IPS-20b (cell line): ENCODE data around the gene CCNC.
A peak's percentile ranks its signal among the peaks of the same experiment; 100 is the strongest.

Experiments used
- H3K27ac ChIP-seq: one replicate; pipeline ENCODE4 v1.5.1; 2013; ENCODE audit warnings: low read length
- H3K27me3 ChIP-seq: 2 replicates; pipeline ENCODE4 v1.6.1; 2013; ENCODE audit warnings: mild to moderate bottlenecking, low read length, inconsistent platforms; ENCODE audit not compliant: insufficient read depth
- H3K36me3 ChIP-seq: 2 replicates; pipeline ENCODE4 v1.6.1; 2013; ENCODE audit warnings: low read depth, mild to moderate bottlenecking, inconsistent platforms, low read length, moderate library complexity; ENCODE audit not compliant: insufficient read depth
- H3K4me1 ChIP-seq: 2 replicates; pipeline ENCODE4 v1.6.1; 2013; ENCODE audit warnings: mild to moderate bottlenecking, control low read depth, inconsistent platforms, low read length, moderate library complexity; ENCODE audit not compliant: insufficient read depth
- H3K4me3 ChIP-seq: 2 replicates; pipeline ENCODE4 v1.5.1; 2013; ENCODE audit warnings: mild to moderate bottlenecking, low read length, inconsistent platforms
- H3K9ac ChIP-seq: 2 replicates; pipeline ENCODE4 v1.6.1; 2013; ENCODE audit warnings: low read depth, mild to moderate bottlenecking, inconsistent platforms, low read length, moderate library complexity
- H3K9me3 ChIP-seq: 2 replicates; pipeline ENCODE4 v1.6.1; 2013; ENCODE audit warnings: mild to moderate bottlenecking, low read depth, low read length, inconsistent platforms; ENCODE audit not compliant: insufficient read depth

Gene CCNC

DNA sequence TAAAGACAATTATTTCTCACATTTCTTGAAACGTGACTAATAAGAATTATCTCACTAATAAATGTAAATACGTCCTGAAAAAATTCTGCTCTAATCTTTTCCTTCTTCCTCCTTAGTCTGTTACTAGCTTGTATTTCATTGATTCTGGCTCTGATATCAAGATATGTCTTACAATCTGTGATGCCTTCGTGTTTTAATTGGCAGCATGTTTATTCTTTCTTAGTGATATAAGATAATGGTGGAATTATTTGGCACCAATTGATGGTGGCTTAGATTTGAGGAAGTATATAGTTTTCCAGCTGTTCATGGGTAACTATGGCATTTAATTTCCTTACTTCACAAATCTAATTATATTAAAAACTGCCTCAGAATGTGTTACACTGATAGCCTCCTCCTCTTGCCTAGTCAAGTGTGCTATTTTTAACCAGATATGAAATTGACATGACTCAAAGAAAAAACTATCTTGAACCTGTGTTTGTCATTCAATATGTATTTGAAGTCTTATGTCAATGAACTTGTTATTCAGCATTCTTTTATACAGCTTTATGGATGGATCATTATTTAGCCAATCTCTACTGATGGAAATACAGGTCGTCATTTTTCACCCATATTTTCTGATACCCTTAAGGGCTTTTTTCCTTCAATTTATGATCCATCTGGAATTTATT lies 5.3 kb downstream of the CCNC start:
- peaks cover 3% of the 10 kb centered on the region; the same call in 1 of the 2 replicates for H3K4me1 ChIP-seq
- no peaks in the 10 kb centered on the region for H3K27me3 ChIP-seq
- H3K27ac ChIP-seq: no peak overlapping the region
- no peak overlapping the region for H3K9ac ChIP-seq
- no peak overlapping the region for H3K4me3 ChIP-seq
- H3K36me3 ChIP-seq: peaks cover 31% of the 10 kb centered on the region
- no peaks in the 10 kb centered on the region for H3K9me3 ChIP-seq

DNA sequence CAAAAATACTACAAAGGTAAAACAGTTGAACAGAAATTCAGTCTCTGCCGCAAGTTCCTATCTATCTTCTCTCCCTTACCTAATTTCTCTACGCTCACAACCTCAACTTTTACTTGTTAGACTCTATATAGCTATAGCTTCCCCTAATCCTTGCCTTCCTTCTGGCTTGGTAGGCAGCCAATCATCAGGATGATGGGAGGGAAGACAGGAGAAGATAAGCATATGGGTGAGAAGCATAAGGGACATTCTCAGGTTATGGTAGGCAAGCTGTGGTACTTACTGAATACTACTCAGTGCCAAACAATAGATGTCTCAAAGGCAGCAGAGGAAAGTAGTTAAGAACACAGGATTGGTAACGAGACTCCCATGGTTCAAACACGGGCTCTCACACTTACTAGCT lies 7.8 kb downstream of the CCNC start:
- no peaks in the 10 kb centered on the region for H3K27me3 ChIP-seq
- H3K4me3 ChIP-seq: no peak overlapping the region
- H3K27ac ChIP-seq: no peak overlapping the region
- no peak overlapping the region for H3K9ac ChIP-seq
- H3K36me3 ChIP-seq: peaks cover 55% of the 10 kb centered on the region
- H3K4me1 ChIP-seq: no peaks in the 10 kb centered on the region
- H3K9me3 ChIP-seq: no peaks in the 10 kb centered on the region

DNA sequence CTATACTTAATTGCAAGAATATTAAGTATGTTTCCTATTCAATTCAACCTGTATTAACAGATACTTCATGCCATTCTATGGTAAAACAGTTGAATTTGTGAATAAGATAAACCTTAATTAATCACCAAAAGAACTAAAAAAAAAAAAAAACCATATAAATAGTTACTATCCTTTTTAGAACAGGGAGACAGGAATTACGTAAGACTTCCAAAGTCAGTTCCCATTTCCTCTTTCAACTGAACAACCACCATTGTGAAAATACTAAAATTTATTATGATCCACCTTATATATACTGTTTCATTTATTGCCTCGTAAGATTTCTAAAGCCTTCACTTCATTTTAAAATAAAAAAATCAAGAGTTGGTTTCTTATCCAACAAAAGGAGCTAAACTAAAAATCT lies 9.4 kb downstream of the CCNC start:
- peaks cover 70% of the 10 kb centered on the region for H3K36me3 ChIP-seq

DNA sequence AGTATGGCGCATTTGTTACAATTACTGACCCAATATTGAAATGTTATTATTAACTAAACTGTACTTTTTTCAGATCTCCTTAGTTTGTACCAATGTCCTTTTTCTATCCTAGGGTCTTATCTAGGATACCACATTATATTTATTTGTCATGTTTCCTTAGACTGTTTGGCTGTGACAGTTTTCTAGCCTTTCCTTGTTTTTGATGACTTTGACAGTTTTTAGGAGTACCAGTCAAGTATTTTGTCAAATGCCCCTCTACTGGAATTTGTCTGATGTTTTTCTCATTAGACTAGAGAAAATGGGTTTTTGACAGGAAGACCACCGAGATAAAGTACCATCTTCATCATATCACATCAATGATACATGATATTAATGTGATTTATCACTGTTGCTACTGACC lies 14.6 kb downstream of the CCNC start:
- Histone ChIP-seq H3K27me3 (no peaks in the 10 kb centered on the region), H3K36me3 (peaks cover 86% of the 10 kb centered on the region), H3K9ac (no peak overlapping the region), H3K27ac (no peak overlapping the region), H3K4me1 (no peaks in the 10 kb centered on the region), H3K4me3 (no peak overlapping the region), H3K9me3 (no peaks in the 10 kb centered on the region)

More for the DNA sequence above, 9.4 kb downstream of the CCNC start:
- H3K4me3 ChIP-seq: no peak overlapping the region
- H3K27me3 ChIP-seq: no peaks in the 10 kb centered on the region
- H3K9ac ChIP-seq: no peak overlapping the region
- H3K9me3 ChIP-seq: no peaks in the 10 kb centered on the region
- no peaks in the 10 kb centered on the region for H3K4me1 ChIP-seq
- no peak overlapping the region for H3K27ac ChIP-seq

DNA sequence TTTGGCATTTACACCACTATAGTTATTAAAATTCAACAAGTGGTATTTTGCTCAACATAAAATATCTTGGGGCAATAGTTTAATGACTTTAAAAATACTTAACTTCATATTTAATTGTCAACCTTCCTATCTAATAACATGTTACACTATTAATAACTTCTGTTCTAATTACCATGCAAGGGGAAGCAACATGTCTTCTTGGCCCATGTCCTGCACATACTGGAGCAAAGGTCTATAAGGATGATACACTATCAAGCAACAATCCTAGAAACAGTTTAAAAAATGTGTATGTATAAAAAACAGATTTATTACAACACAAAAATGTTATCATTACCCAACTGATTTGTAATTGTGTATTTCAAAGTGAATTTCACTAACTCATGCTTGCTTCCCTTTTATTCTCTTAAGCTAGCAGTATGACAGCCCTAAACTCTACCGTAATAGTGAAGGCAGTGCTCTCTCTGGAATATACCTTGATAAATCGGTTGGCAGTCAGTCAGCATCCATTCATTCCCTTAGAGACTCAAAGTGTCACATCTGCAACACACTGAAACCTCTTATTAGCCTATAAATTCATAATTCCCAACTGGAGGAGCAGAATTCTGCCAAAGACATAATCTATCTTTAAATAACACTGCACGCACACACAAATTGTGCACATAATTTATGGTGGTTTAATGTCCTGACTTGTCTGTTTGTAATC lies 18.3 kb downstream of the CCNC start:
- no peaks in the 10 kb centered on the region for H3K4me1 ChIP-seq
- peaks cover 89% of the 10 kb centered on the region for H3K36me3 ChIP-seq
- H3K27ac ChIP-seq: no peak overlapping the region
- H3K9ac ChIP-seq: no peak overlapping the region
- H3K9me3 ChIP-seq: no peaks in the 10 kb centered on the region
- H3K27me3 ChIP-seq: no peaks in the 10 kb centered on the region
- no peak overlapping the region for H3K4me3 ChIP-seq

DNA sequence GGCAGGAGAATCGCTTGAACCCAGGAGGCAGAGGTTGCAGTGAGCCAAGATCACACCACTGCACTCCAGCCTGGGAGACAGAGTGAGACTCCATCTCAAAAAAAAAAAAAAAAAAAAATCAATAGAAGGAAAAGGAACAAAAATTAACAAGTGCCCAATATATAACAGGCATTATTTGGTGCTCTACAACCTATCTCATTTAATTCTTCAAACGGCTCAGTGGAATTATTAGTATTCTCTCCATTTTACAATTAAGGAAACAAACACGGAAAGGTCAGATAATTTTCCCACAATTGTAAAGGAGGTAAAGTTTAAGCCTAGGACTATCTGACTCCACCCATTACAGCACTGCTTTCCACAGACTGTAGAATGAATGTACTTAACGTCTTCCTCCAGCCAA lies 19.8 kb downstream of the CCNC start:
- H3K9ac ChIP-seq: no peak overlapping the region
- no peak overlapping the region for H3K4me3 ChIP-seq
- H3K27me3 ChIP-seq: no peaks in the 10 kb centered on the region
- H3K27ac ChIP-seq: no peak overlapping the region
- H3K36me3 ChIP-seq: peaks cover 90% of the 10 kb centered on the region
- no peaks in the 10 kb centered on the region for H3K4me1 ChIP-seq
- H3K9me3 ChIP-seq: no peaks in the 10 kb centered on the region

DNA sequence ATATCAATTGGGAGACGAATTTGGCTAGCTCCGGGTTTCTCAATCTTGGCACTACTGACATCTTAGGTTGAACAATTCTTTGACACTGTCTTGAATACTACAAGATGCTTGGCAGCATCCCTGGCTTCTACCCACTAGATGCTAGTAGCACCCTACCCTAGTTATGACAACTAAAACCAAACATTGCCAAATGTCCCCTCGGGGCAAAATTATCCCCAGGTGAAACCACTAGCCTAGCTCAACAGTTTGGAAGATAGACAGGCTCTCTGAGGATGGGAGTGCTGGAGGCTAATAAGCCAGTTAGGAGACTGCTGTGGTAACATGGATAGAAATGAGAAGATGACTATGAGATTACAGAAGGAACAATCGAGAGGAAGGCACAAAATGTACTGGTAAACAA lies 20.9 kb downstream of the CCNC start:
- H3K4me1 ChIP-seq: no peaks in the 10 kb centered on the region
- H3K9ac ChIP-seq: no peak overlapping the region
- H3K27me3 ChIP-seq: no peaks in the 10 kb centered on the region
- no peaks in the 10 kb centered on the region for H3K9me3 ChIP-seq
- H3K4me3 ChIP-seq: no peak overlapping the region
- H3K36me3 ChIP-seq: peaks cover 93% of the 10 kb centered on the region
- no peak overlapping the region for H3K27ac ChIP-seq

DNA sequence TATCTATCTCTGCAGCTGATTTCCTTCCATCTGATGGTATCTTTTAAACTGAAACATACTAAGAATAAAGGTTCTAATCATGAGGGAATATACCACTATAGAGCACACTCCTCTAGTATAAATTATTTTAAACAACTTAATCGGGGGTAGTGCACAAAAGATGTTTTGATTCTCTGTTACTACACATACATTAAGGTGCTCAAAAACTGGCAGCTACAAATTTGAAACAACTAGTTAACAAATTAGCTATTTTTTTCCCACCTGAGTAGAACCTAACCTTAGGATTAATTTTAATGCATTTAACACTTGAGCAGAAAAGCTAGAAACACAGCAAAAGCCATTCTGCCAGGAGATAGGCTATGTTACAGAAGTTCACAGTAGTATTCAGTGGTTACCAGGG lies 23.0 kb downstream of the CCNC start:
- no peaks in the 10 kb centered on the region for H3K27me3 ChIP-seq
- H3K36me3 ChIP-seq: peaks cover 95% of the 10 kb centered on the region
- no peak overlapping the region for H3K4me3 ChIP-seq
- H3K9ac ChIP-seq: no peak overlapping the region
- no peaks in the 10 kb centered on the region for H3K4me1 ChIP-seq
- H3K9me3 ChIP-seq: no peaks in the 10 kb centered on the region
- H3K27ac ChIP-seq: no peak overlapping the region

DNA sequence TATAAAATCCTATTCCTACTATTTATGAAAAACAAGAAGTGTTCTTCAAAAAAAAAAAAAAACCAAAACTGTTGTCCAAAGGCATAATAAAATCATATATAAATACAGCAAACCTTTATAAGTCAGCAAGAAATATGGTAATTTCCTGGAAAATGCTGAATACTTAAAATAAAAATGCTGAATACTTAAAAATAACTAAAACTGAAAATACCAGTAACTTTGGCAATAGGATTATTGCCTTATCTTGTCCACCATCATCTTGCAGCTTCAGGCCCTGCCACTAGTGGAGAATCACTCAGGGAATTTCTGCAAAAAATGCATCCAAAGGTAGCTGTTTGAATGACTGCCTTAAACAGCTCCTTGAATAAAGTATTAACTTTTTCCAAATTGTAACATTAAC lies 24.5 kb downstream of the CCNC start:
- H3K4me3 ChIP-seq: no peak overlapping the region
- H3K4me1 ChIP-seq: no peaks in the 10 kb centered on the region

DNA sequence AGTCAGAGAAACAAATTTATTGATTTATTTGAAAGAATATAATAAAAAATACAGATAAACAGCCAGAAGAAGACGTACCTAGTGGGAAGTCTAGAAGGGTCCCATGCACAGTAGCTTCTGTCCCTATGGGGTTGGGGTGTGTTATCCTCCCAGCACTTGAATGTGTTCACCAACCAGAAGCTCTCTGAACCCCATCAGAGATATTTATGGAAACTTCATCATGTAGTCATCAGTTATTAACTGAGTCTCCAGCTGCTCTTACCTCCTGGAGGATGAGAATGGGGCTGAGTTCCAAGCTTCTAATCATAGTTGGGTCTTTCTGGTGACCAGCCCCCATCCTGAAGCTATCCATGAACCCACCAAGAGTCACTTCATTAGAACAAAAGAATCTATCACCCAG lies 37.8 kb downstream of the CCNC start:
- no peak overlapping the region for H3K4me3 ChIP-seq
- no peaks in the 10 kb centered on the region for H3K27me3 ChIP-seq
- H3K27ac ChIP-seq: no peak overlapping the region
- H3K4me1 ChIP-seq: no peaks in the 10 kb centered on the region
- no peak overlapping the region for H3K9ac ChIP-seq
- no peaks in the 10 kb centered on the region for H3K9me3 ChIP-seq
- peaks cover 72% of the 10 kb centered on the region for H3K36me3 ChIP-seq

More for the DNA sequence above, 24.5 kb downstream of the CCNC start:
- Histone ChIP-seq H3K9ac (no peak overlapping the region), H3K36me3 (peaks cover 94% of the 10 kb centered on the region), H3K27me3 (no peaks in the 10 kb centered on the region), H3K9me3 (no peaks in the 10 kb centered on the region), H3K27ac (no peak overlapping the region)

DNA sequence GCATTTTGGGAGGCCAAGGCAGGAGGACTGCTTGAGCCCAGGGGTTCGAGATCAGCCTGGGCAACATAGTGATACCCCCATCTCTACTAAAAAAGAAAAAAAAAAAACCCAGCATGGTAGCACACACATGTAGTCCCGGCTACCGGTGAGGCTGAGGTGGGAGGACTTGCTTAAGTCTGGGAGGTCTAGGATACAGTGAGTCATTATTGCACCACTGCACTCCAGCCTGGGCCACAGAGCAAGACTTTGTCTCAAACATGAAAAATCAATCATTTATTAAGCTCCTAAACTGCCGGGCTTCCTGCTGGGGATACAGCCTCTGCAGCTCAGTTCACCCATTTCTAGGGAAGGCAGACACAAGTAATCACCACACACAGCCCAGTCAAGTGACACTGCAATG lies 45.9 kb downstream of the CCNC start:
- Histone ChIP-seq H3K4me3 (no peak overlapping the region), H3K27me3 (no peaks in the 10 kb centered on the region), H3K9ac (no peak overlapping the region), H3K27ac (no peak overlapping the region), H3K4me1 (no peaks in the 10 kb centered on the region), H3K9me3 (no peaks in the 10 kb centered on the region), H3K36me3 (peaks cover 15% of the 10 kb centered on the region; the same call in 1 of the 2 replicates)

DNA sequence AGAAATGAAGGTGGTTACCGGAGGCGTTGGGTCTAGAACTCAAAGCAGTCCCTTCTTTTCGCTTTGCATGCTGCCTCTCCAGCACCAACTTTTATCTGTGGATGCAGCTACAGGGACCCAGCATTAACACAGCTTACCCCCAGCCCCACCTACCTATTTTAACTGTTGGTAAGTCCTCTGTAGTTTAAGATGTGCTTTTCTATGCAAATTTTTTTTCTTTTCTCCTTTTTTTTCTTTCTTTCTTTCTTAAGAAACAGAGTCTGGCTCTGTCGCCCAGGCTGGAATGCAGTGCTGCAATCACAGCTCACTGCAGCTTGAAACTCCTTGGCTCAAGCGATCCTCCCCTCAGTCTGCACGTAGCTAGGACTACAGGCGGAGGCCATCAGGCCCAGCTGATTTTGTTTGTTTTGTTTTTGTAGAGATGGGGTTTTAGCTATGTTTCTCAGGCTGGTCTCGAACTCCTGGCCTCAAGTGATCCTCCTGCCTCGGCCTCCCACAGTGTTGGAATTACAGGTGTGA lies 46.8 kb downstream of the CCNC start:
- Histone ChIP-seq H3K9me3 (no peaks in the 10 kb centered on the region), H3K27me3 (no peaks in the 10 kb centered on the region), H3K4me1 (no peaks in the 10 kb centered on the region), H3K4me3 (peak overlapping the region; percentile 90), H3K36me3 (peaks cover 11% of the 10 kb centered on the region; the same call in 1 of the 2 replicates), H3K9ac (peak overlapping the region; percentile 99), H3K27ac (peak overlapping the region; percentile 97)
